HG03558 (cell line): ENCODE measurements around the gene TBPL1.
"Not testable (repeated sequence)": the region's sequence is repeated elsewhere in the genome, so short reads cannot be mapped to it uniquely, and the experiment has no call there.

Experiments
- ATAC-seq: cut with Tn5 transposase; IDR thresholded peaks from one replicate; pipeline ENCODE4 v1.9.1; 2021; ENCODE audit warnings: moderate number of reproducible peaks; ENCODE audit not compliant: unreplicated experiment; ENCODE audit errors: extremely low read depth

The TBPL1 gene

GRCh38 chr6:133951881-133952814 is 876 bp upstream of the TBPL1 start:
- peak; percentile 42 for ATAC-seq

GRCh38 chr6:133953634-133954415 is 801 bp downstream of the TBPL1 start:
- no peak for ATAC-seq

- no peak for ATAC-seq
These were observed 1.9 kb downstream of the TBPL1 start for GRCh38 chr6:133954657-133955576.

- no peak for ATAC-seq
These were observed 2.8 kb downstream of the TBPL1 start for GRCh38 chr6:133955582-133956415.

- ATAC-seq, result no peak
These were observed 3.5 kb downstream of the TBPL1 start for GRCh38 chr6:133956416-133957049.

GRCh38 chr6:133957227-133957626 is 4.2 kb downstream of the TBPL1 start:
- no peak for ATAC-seq

- ATAC-seq, result no peak
These were observed 4.8 kb downstream of the TBPL1 start for GRCh38 chr6:133957780-133958242.

- no peak for ATAC-seq
These were observed 5.8 kb downstream of the TBPL1 start for GRCh38 chr6:133958791-133959190.

- no peak for ATAC-seq
These were observed 6.8 kb downstream of the TBPL1 start for GRCh38 chr6:133959667-133960368.

GRCh38 chr6:133961831-133962230 is 8.8 kb downstream of the TBPL1 start:
- no peak for ATAC-seq

GRCh38 chr6:133964052-133964451 is 11.0 kb downstream of the TBPL1 start:
- ATAC-seq, result no peak

GRCh38 chr6:133964702-133965101 is 11.7 kb downstream of the TBPL1 start:
- no peak for ATAC-seq

GRCh38 chr6:133965817-133966360 is 12.9 kb downstream of the TBPL1 start:
- no peak for ATAC-seq

GRCh38 chr6:133966654-133967329 is 13.8 kb downstream of the TBPL1 start:
- peak; percentile 67 for ATAC-seq

GRCh38 chr6:133967347-133967746 is 14.3 kb downstream of the TBPL1 start:
- no peak for ATAC-seq

- ATAC-seq, result not testable (repeated sequence)
These were observed 14.8 kb downstream of the TBPL1 start for GRCh38 chr6:133967835-133968234.

GRCh38 chr6:133969285-133969920 is 16.4 kb downstream of the TBPL1 start:
- no peak for ATAC-seq
